ENCODE data around the gene MYH3.

MYH3 gene

DNA sequence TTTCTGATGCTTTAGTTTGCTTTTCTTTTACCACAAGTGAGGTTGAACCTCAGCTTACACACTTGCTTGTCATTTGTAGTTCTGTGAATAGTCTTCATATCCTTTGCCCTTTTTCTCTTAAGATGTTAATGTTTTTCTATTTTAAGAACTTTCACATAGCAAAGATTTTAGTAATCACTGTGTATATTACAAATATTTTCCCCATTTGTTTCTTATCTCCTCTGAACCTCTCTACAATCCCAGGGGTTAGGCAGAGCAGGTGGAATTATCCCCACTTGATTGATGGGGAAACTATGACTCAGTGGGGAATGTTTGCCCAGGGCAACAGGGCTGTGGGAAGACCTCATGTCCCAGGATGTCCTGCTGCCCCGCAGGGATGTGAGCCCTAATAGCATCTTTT, 11.7 kb upstream of the MYH3 start:
- Histone ChIP-seq H3K79me2 (ENCODE audit: low read length) (no peaks in the 10 kb centered on the region), H4K20me1 (ENCODE audit: insufficient read depth, low read length) (no peaks in the 10 kb centered on the region)
- TF ChIP-seq, protein P1, sequence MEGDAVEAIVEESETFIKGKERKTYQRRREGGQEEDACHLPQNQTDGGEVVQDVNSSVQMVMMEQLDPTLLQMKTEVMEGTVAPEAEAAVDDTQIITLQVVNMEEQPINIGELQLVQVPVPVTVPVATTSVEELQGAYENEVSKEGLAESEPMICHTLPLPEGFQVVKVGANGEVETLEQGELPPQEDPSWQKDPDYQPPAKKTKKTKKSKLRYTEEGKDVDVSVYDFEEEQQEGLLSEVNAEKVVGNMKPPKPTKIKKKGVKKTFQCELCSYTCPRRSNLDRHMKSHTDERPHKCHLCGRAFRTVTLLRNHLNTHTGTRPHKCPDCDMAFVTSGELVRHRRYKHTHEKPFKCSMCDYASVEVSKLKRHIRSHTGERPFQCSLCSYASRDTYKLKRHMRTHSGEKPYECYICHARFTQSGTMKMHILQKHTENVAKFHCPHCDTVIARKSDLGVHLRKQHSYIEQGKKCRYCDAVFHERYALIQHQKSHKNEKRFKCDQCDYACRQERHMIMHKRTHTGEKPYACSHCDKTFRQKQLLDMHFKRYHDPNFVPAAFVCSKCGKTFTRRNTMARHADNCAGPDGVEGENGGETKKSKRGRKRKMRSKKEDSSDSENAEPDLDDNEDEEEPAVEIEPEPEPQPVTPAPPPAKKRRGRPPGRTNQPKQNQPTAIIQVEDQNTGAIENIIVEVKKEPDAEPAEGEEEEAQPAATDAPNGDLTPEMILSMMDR (IDR thresholded peaks at IDR 0.05; ENCODE audit: low read depth, low read length) = no peak
- no peak for TF ChIP-seq EZH2phosphoT487 (IDR thresholded peaks at IDR 0.05; ENCODE audit: low read depth)

DNA sequence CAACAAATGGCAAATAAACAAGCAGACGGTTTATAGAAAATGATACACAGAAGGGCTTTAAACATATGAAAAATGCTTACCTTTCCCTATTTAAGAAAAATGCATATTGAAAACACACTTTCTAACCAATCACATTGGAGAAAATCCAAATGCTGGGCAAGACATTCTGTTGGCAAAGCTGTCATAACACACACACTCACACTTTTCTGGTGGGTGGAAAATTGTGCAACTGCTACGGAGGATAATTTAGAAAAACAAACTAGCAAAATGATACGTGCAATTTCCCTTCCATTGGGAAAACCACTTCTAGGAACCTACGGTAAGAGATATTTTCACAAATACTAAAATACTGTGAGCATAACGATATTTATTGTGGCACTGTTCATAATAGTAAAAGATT, 9.8 kb upstream of the MYH3 start:
- H3K36me3 ChIP-seq (replicated peaks; ENCODE audit: low read depth, low read length) = no peaks in the 10 kb centered on the region
- no peaks in the 10 kb centered on the region for H3K4me1 ChIP-seq (ENCODE audit: low read length)
- H3K79me2 ChIP-seq (ENCODE audit: low read length) = no peaks in the 10 kb centered on the region
- TF ChIP-seq, protein P1 (IDR thresholded peaks at IDR 0.05; ENCODE audit: low read depth, low read length) = no peak
- TF ChIP-seq EZH2phosphoT487 (IDR thresholded peaks at IDR 0.05; ENCODE audit: low read depth) = no peak
- H2AFZ ChIP-seq (ENCODE audit: low read depth, low read length) = no peak overlapping the region
- H3K9me3 ChIP-seq (ENCODE audit: insufficient read depth, low read length) = no peaks in the 10 kb centered on the region
- H3K9ac ChIP-seq (ENCODE audit: low read length) = no peak overlapping the region
- no peak overlapping the region for H3K27ac ChIP-seq (ENCODE audit: low read length)
- no peak overlapping the region for H3K4me2 ChIP-seq (ENCODE audit: low read length)
- no peak overlapping the region for H3K4me3 ChIP-seq (ENCODE audit: low read length)
- no peaks in the 10 kb centered on the region for H4K20me1 ChIP-seq (ENCODE audit: insufficient read depth, low read length)
- no peaks in the 10 kb centered on the region for H3K27me3 ChIP-seq (ENCODE audit: low read depth, low read length)

More for the DNA sequence above, 11.7 kb upstream of the MYH3 start:
- H3K27ac ChIP-seq (ENCODE audit: low read length) = no peak overlapping the region
- no peak overlapping the region for H3K4me2 ChIP-seq (ENCODE audit: low read length)
- no peaks in the 10 kb centered on the region for H3K27me3 ChIP-seq (ENCODE audit: low read depth, low read length)
- no peaks in the 10 kb centered on the region for H3K9me3 ChIP-seq (ENCODE audit: insufficient read depth, low read length)
- no peaks in the 10 kb centered on the region for H3K36me3 ChIP-seq (replicated peaks; ENCODE audit: low read depth, low read length)
- H3K4me1 ChIP-seq (ENCODE audit: low read length) = no peaks in the 10 kb centered on the region
- H3K4me3 ChIP-seq (ENCODE audit: low read length) = no peak overlapping the region
- no peak overlapping the region for H3K9ac ChIP-seq (ENCODE audit: low read length)
- H2AFZ ChIP-seq (ENCODE audit: low read depth, low read length) = no peak overlapping the region

DNA sequence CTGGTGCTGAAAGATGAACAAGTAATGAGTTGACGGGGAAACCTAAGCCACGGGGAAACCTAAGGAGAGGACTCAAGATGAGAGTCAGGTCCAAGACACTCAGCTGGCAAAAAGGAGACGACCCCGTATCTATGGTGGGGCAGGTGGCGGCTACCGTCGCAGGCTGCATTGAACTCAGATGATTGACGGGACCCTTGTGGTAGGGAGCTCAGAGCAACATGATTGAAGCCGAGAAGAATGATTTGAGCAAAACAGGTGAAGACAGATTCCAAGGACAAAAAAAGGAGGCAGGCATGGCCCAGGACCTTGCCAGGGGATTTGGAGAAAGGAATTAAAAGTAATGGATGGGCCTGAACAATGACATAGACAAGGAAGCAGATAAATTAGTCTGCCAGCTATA, 7.5 kb upstream of the MYH3 start:
- Histone ChIP-seq H4K20me1 (ENCODE audit: insufficient read depth, low read length) (no peaks in the 10 kb centered on the region), H3K9me3 (ENCODE audit: insufficient read depth, low read length) (no peaks in the 10 kb centered on the region), H2AFZ (ENCODE audit: low read depth, low read length) (no peak overlapping the region), H3K36me3 (replicated peaks; ENCODE audit: low read depth, low read length) (no peaks in the 10 kb centered on the region), H3K4me1 (ENCODE audit: low read length) (no peaks in the 10 kb centered on the region), H3K27ac (ENCODE audit: low read length) (no peak overlapping the region), H3K27me3 (ENCODE audit: low read depth, low read length) (no peaks in the 10 kb centered on the region), H3K79me2 (ENCODE audit: low read length) (no peaks in the 10 kb centered on the region), H3K4me3 (ENCODE audit: low read length) (no peak overlapping the region), H3K4me2 (ENCODE audit: low read length) (no peak overlapping the region), H3K9ac (ENCODE audit: low read length) (no peak overlapping the region)
- TF ChIP-seq EZH2phosphoT487 (IDR thresholded peaks at IDR 0.05; ENCODE audit: low read depth) = no peak
- TF ChIP-seq, protein P1 (IDR thresholded peaks at IDR 0.05; ENCODE audit: low read depth, low read length) = no peak

DNA sequence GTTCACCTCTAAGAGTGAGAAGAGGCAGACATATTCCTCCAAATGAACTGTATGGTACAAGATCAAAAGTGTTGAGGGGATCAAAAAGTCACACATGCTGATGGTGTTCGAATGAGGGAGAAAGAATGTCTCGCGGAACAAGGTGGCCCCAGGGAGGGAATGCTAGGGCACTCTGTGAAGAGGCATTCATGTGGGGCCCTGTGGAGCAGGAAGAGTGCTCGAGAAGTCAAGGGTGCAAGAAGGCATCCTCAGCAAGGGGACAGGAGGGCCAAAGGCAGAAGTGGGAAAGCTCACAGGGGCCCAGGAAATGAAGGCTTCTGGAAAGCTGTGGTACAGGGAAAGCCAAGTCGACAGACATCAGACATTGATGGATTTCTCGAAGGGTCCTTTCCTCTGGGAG, 6.1 kb upstream of the MYH3 start:
- Histone ChIP-seq H3K79me2 (ENCODE audit: low read length) (no peaks in the 10 kb centered on the region), H3K9me3 (ENCODE audit: insufficient read depth, low read length) (no peaks in the 10 kb centered on the region), H2AFZ (ENCODE audit: low read depth, low read length) (no peak overlapping the region), H3K9ac (ENCODE audit: low read length) (no peak overlapping the region), H3K4me1 (ENCODE audit: low read length) (no peaks in the 10 kb centered on the region), H3K36me3 (replicated peaks; ENCODE audit: low read depth, low read length) (no peaks in the 10 kb centered on the region), H3K27ac (ENCODE audit: low read length) (no peak overlapping the region), H4K20me1 (ENCODE audit: insufficient read depth, low read length) (no peaks in the 10 kb centered on the region), H3K4me2 (ENCODE audit: low read length) (no peak overlapping the region), H3K4me3 (ENCODE audit: low read length) (no peak overlapping the region), H3K27me3 (ENCODE audit: low read depth, low read length) (no peaks in the 10 kb centered on the region)
- TF ChIP-seq, protein P1 (IDR thresholded peaks at IDR 0.05; ENCODE audit: low read depth, low read length) = no peak
- no peak for TF ChIP-seq EZH2phosphoT487 (IDR thresholded peaks at IDR 0.05; ENCODE audit: low read depth)
